Loucy (cell line): ENCODE results near the gene MMP20.

ENCODE experiments used
- H2AFZ ChIP-seq: fragments of 200-600 bp; sonication (generic); 2 replicates; pipeline ENCODE4 v1.6.0; 2016; ENCODE audit warnings: antibody characterized with exemption, mild to moderate bottlenecking, low read length, moderate library complexity
- H3F3A ChIP-seq: fragments of 200-600 bp; 2 replicates; pipeline ENCODE4 v1.6.0; 2016; ENCODE audit warnings: antibody characterized with exemption, low read depth, mild to moderate bottlenecking
- H3K27me3 ChIP-seq: fragments of 200-600 bp; sonication (generic); 2 replicates; pipeline ENCODE4 v1.6.1; 2014; ENCODE audit warnings: low read length, mild to moderate bottlenecking; ENCODE audit not compliant: insufficient read depth, poor library complexity, severe bottlenecking
- H3K36me3 ChIP-seq: fragments of 200-600 bp; sonication (generic); 2 replicates; pipeline ENCODE4 v1.6.1; 2016; ENCODE audit warnings: low read length; ENCODE audit not compliant: insufficient read depth
- H3K4me1 ChIP-seq: fragments of 200-600 bp; sonication (generic); 2 replicates; pipeline ENCODE4 v1.5.1; 2014; ENCODE audit warnings: low read length, mild to moderate bottlenecking; ENCODE audit not compliant: insufficient read depth, poor library complexity, severe bottlenecking
- H3K4me2 ChIP-seq: fragments of 200-600 bp; sonication (generic); 2 replicates; pipeline ENCODE4 v1.6.0; 2014; ENCODE audit warnings: antibody characterized with exemption, low read length, low read depth, mild to moderate bottlenecking; ENCODE audit not compliant: poor library complexity, severe bottlenecking
- H3K4me3 ChIP-seq: fragments of 200-600 bp; sonication (generic); 2 replicates; pipeline ENCODE4 v1.5.1; 2014; ENCODE audit warnings: low read length, mild to moderate bottlenecking, mixed read lengths; ENCODE audit not compliant: poor library complexity, severe bottlenecking
- H3K79me2 ChIP-seq: fragments of 200-600 bp; sonication (generic); 2 replicates; pipeline ENCODE4 v1.6.1; 2014; ENCODE audit warnings: low read length; ENCODE audit not compliant: insufficient read depth
- H3K9ac ChIP-seq: fragments of 200-600 bp; sonication (generic); 2 replicates; pipeline ENCODE4 v1.6.0; 2014; ENCODE audit warnings: mild to moderate bottlenecking, low read depth, low read length, moderate library complexity; ENCODE audit not compliant: poor library complexity, severe bottlenecking
- H3K9me2 ChIP-seq: fragments of 200-600 bp; sonication (generic); replicated peaks from 2 replicates; pipeline ENCODE4 v1.6.1; 2016; ENCODE audit warnings: low read depth, low read length, mixed read lengths
- H3K9me3 ChIP-seq: fragments of 200-600 bp; sonication (generic); 2 replicates; pipeline ENCODE4 v1.6.1; 2014; ENCODE audit warnings: mild to moderate bottlenecking, antibody characterized with exemption, low read length, low read depth; ENCODE audit not compliant: insufficient read depth
- H4K20me1 ChIP-seq: fragments of 200-600 bp; sonication (generic); 2 replicates; pipeline ENCODE4 v1.6.0; 2014; ENCODE audit warnings: antibody characterized with exemption, low read length, mild to moderate bottlenecking; ENCODE audit not compliant: insufficient read depth, poor library complexity, severe bottlenecking
- CTCF ChIP-seq: fragments of 200-600 bp; sonication (generic); conservative IDR thresholded peaks from 2 replicates; pipeline ENCODE4 v1.5.1; 2014; ENCODE audit warnings: mild to moderate bottlenecking, antibody characterized with exemption, low read length
- EZH2phosphoT487 ChIP-seq: fragments of 200-600 bp; IDR thresholded peaks from 2 replicates; pipeline ENCODE4 v1.6.1; 2018; ENCODE audit warnings: antibody characterized with exemption, mild to moderate bottlenecking, moderate library complexity, borderline replicate concordance

MMP20 gene

GRCh38 chr11:102568851-102569250, 56.3 kb downstream of the MMP20 start:
- no peak overlapping the region for H3K4me3 ChIP-seq
- H3K4me1 ChIP-seq, result peaks cover 29% of the 10 kb centered on the region
- no peak overlapping the region for H3K9ac ChIP-seq
- peaks cover 3% of the 10 kb centered on the region; the same call in 1 of the 2 replicates for H3K36me3 ChIP-seq
- H3K79me2 ChIP-seq, result no peaks in the 10 kb centered on the region
- no peaks in the 10 kb centered on the region for H3K27me3 ChIP-seq
- H2AFZ ChIP-seq, result no peak overlapping the region
- no peaks in the 10 kb centered on the region; the same call in 1 of the 2 replicates for H3F3A ChIP-seq
- TF ChIP-seq EZH2phosphoT487, result no peak
- no peak for TF ChIP-seq CTCF
- H3K9me2 ChIP-seq, result no peaks in the 10 kb centered on the region
- H3K4me2 ChIP-seq, result no peak overlapping the region
- H4K20me1 ChIP-seq, result no peaks in the 10 kb centered on the region
- peaks cover 29% of the 10 kb centered on the region for H3K9me3 ChIP-seq

- no peak overlapping the region for H2AFZ ChIP-seq
- TF ChIP-seq CTCF (no peak), EZH2phosphoT487 (no peak)
- H3K4me3 ChIP-seq, result no peak overlapping the region
- no peaks in the 10 kb centered on the region for H3K9me2 ChIP-seq
- H3K4me1 ChIP-seq, result peaks cover 42% of the 10 kb centered on the region
- no peaks in the 10 kb centered on the region for H3K79me2 ChIP-seq
- no peaks in the 10 kb centered on the region for H4K20me1 ChIP-seq
- H3K27me3 ChIP-seq, result no peaks in the 10 kb centered on the region
- H3K4me2 ChIP-seq, result no peak overlapping the region
- peaks cover 29% of the 10 kb centered on the region for H3K9me3 ChIP-seq
- peaks cover 3% of the 10 kb centered on the region; the same call in 1 of the 2 replicates for H3K36me3 ChIP-seq
- peaks cover 9% of the 10 kb centered on the region for H3F3A ChIP-seq
- H3K9ac ChIP-seq, result no peak overlapping the region
These were observed 59.0 kb downstream of the MMP20 start for GRCh38 chr11:102566112-102566511.

- Histone ChIP-seq H3K79me2 (no peaks in the 10 kb centered on the region), H3K4me1 (peaks cover 54% of the 10 kb centered on the region), H3F3A (peaks cover 23% of the 10 kb centered on the region), H3K9me3 (peaks cover 29% of the 10 kb centered on the region), H4K20me1 (no peaks in the 10 kb centered on the region), H3K9me2 (no peaks in the 10 kb centered on the region), H3K27me3 (no peaks in the 10 kb centered on the region), H3K36me3 (peaks cover 3% of the 10 kb centered on the region; the same call in 1 of the 2 replicates), H2AFZ (no peak overlapping the region), H3K4me2 (peak overlapping the region; percentile 40), H3K4me3 (no peak overlapping the region), H3K9ac (no peak overlapping the region)
- TF ChIP-seq EZH2phosphoT487 (no peak), CTCF (no peak)
These were observed 61.0 kb downstream of the MMP20 start for GRCh38 chr11:102564110-102564509.
